ENCODE data around the gene CYP1B1. TPM values are rescaled to one million over a fixed set of nuclear protein-coding genes. Genes with fewer than 3 reads are reported as not detected.
"Not testable (repeated sequence)": the region's sequence is repeated elsewhere in the genome, so short reads cannot be mapped to it uniquely, and the experiment has no call there.

The CYP1B1 gene
- total RNA-seq, 1 experiment from 2014 or later = 4.2 TPM

GRCh38 chr2:38113981-38114708 is 38.2 kb upstream of the CYP1B1 start:
- peaks cover 19% of the 10 kb centered on the region for H3K9me3 Mint-ChIP-seq
- ChIA-PET POLR2A (no interaction called here), CTCF (interaction anchor here (1.0 to 2.3 kb wide), 3 partner anchors 13 to 38 kb away, joined by 3 to 17 read pairs (median 6); partner anchors contain the start of gene CYP1B1)
- peaks cover 6% of the 10 kb centered on the region for H3K4me1 Mint-ChIP-seq
- no peak overlapping the region for H3K4me3 Mint-ChIP-seq
- DNase-seq (ENCODE audit: low spot score) (no peak), ATAC-seq (no peak)
- TF ChIP-seq, protein P1, sequence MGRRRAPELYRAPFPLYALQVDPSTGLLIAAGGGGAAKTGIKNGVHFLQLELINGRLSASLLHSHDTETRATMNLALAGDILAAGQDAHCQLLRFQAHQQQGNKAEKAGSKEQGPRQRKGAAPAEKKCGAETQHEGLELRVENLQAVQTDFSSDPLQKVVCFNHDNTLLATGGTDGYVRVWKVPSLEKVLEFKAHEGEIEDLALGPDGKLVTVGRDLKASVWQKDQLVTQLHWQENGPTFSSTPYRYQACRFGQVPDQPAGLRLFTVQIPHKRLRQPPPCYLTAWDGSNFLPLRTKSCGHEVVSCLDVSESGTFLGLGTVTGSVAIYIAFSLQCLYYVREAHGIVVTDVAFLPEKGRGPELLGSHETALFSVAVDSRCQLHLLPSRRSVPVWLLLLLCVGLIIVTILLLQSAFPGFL (CRISPR knock-in tag; IDR thresholded peaks at IDR 0.05; ENCODE audit: borderline replicate concordance) = no peak
- TF ChIP-seq FOXJ3 (CRISPR knock-in tag; IDR thresholded peaks at IDR 0.05; ENCODE audit: borderline replicate concordance) = no peak
- H3K27me3 Mint-ChIP-seq (ENCODE audit: low read depth) = no peaks in the 10 kb centered on the region; the same call in 1 of the 2 replicates
- H3K36me3 Mint-ChIP-seq = peaks cover 8% of the 10 kb centered on the region; the same call in 1 of the 2 replicates
- H3K27ac Mint-ChIP-seq = no peak overlapping the region

GRCh38 chr2:38113051-38113450 is 37.1 kb upstream of the CYP1B1 start:
- no peak for DNase-seq (ENCODE audit: low spot score)
- ChIA-PET POLR2A (interaction anchor here (1.2 kb wide), 1 partner anchor 37 kb away, joined by 4 read pairs; the partner anchor contains the start of gene CYP1B1), CTCF (interaction anchor here (1.1 to 2.3 kb wide), 2 partner anchors 34 to 37 kb away, joined by 3 to 17 read pairs; partner anchors contain the start of gene CYP1B1)
- Mint-ChIP-seq H3K4me3 (no peak overlapping the region), H3K36me3 (peaks cover 8% of the 10 kb centered on the region; the same call in 1 of the 2 replicates), H3K27me3 (ENCODE audit: low read depth) (no peaks in the 10 kb centered on the region; the same call in 1 of the 2 replicates), H3K27ac (no peak overlapping the region), H3K4me1 (peaks cover 16% of the 10 kb centered on the region), H3K9me3 (peaks cover 19% of the 10 kb centered on the region)
- TF ChIP-seq PRRX2 (CRISPR knock-in tag; IDR thresholded peaks at IDR 0.05) (no peak), CBFB (CRISPR knock-in tag; IDR thresholded peaks at IDR 0.05; ENCODE audit: low read depth) (no peak), ZNF317 (CRISPR knock-in tag; IDR thresholded peaks at IDR 0.05; ENCODE audit: borderline replicate concordance, low read depth) (no peak), GTF2I (CRISPR knock-in tag; conservative IDR thresholded peaks at IDR 0.05) (no peak), ETV6 (CRISPR knock-in tag; IDR thresholded peaks at IDR 0.05) (no peak), OVOL2 (CRISPR knock-in tag; IDR thresholded peaks at IDR 0.05; ENCODE audit: borderline replicate concordance) (no peak), JUN (CRISPR knock-in tag; IDR thresholded peaks at IDR 0.05) (no peak), ZNF425 (CRISPR knock-in tag; conservative IDR thresholded peaks at IDR 0.05) (no peak), PRDM15 (CRISPR knock-in tag; IDR thresholded peaks at IDR 0.05) (no peak), CREM (CRISPR knock-in tag; IDR thresholded peaks at IDR 0.05) (no peak), HMGA2 (CRISPR knock-in tag; IDR thresholded peaks at IDR 0.05) (no peak), ZNF263 (CRISPR knock-in tag; IDR thresholded peaks at IDR 0.05; ENCODE audit: low read depth) (no peak), ZBTB21 (CRISPR knock-in tag; IDR thresholded peaks at IDR 0.05; ENCODE audit: borderline replicate concordance) (no peak)
- TF ChIP-seq, protein P2, sequence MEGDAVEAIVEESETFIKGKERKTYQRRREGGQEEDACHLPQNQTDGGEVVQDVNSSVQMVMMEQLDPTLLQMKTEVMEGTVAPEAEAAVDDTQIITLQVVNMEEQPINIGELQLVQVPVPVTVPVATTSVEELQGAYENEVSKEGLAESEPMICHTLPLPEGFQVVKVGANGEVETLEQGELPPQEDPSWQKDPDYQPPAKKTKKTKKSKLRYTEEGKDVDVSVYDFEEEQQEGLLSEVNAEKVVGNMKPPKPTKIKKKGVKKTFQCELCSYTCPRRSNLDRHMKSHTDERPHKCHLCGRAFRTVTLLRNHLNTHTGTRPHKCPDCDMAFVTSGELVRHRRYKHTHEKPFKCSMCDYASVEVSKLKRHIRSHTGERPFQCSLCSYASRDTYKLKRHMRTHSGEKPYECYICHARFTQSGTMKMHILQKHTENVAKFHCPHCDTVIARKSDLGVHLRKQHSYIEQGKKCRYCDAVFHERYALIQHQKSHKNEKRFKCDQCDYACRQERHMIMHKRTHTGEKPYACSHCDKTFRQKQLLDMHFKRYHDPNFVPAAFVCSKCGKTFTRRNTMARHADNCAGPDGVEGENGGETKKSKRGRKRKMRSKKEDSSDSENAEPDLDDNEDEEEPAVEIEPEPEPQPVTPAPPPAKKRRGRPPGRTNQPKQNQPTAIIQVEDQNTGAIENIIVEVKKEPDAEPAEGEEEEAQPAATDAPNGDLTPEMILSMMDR (IDR thresholded peaks at IDR 0.05) = no peak
- TF ChIP-seq, protein P3, sequence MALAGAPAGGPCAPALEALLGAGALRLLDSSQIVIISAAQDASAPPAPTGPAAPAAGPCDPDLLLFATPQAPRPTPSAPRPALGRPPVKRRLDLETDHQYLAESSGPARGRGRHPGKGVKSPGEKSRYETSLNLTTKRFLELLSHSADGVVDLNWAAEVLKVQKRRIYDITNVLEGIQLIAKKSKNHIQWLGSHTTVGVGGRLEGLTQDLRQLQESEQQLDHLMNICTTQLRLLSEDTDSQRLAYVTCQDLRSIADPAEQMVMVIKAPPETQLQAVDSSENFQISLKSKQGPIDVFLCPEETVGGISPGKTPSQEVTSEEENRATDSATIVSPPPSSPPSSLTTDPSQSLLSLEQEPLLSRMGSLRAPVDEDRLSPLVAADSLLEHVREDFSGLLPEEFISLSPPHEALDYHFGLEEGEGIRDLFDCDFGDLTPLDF (CRISPR knock-in tag; IDR thresholded peaks at IDR 0.05) = no peak
- TF ChIP-seq, protein P4, sequence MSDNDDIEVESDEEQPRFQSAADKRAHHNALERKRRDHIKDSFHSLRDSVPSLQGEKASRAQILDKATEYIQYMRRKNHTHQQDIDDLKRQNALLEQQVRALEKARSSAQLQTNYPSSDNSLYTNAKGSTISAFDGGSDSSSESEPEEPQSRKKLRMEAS (CRISPR knock-in tag; IDR thresholded peaks at IDR 0.05) = no peak
- no peak for ATAC-seq

DNA sequence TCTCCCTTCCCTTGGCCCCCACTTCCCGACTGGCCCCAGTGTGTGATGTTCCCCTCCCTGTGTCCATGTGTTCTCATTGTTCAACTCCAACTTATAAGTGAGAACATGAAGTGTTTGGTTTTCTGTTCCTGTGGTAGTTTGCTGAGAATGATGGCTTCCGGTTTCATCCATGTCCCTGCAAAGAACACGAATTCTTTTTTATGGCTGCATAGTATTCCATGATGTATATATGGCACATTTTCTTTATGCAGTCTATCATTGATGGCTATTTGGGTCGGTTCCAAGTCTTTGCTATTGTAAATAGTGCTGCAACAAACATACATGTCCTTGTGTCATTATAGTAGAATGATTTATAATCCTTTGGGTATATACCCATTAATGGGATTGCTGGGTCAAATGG is 35.4 kb upstream of the CYP1B1 start:
- H3K36me3 Mint-ChIP-seq; CTCF ChIA-PET; H3K27ac Mint-ChIP-seq; POLR2A ChIA-PET; H3K27me3 Mint-ChIP-seq (ENCODE audit: low read depth); H3K4me3 Mint-ChIP-seq; DNase-seq (ENCODE audit: low spot score); ATAC-seq: not testable (repeated sequence)
- peaks cover 31% of the 10 kb centered on the region for H3K4me1 Mint-ChIP-seq
- peaks cover 19% of the 10 kb centered on the region for H3K9me3 Mint-ChIP-seq

All from WTC11 (cell line).